GM11168 (cell line): Measurements from ENCODE around the gene RHBDF1.

Source experiments
- in situ Hi-C: fragments of 300-500 bp; cut with MboI; formaldehyde crosslinking; loops from one replicate; pipeline ENCODE4 v1.12.0; 2022; ENCODE audit warnings: low sequenced_read_pairs; ENCODE audit not compliant: unreplicated experiment

Gene RHBDF1

GRCh38 chr16:76535-77272 is 4.3 kb upstream of the RHBDF1 start:
- in situ Hi-C loops = no loop called here

- in situ Hi-C loops = no loop called here
Measured at GRCh38 chr16:75580-76501, 3.4 kb upstream of the RHBDF1 start.

GRCh38 chr16:74747-75334 is 2.4 kb upstream of the RHBDF1 start:
- in situ Hi-C loops = no loop called here

GRCh38 chr16:74051-74746 is 1.8 kb upstream of the RHBDF1 start:
- in situ Hi-C loops = no loop called here

GRCh38 chr16:71540-72401 is 660 bp downstream of the RHBDF1 start:
- in situ Hi-C loops = no loop called here

- in situ Hi-C loops = no loop called here
Measured at GRCh38 chr16:71210-71539, 1.3 kb downstream of the RHBDF1 start.

- in situ Hi-C loops = no loop called here
Measured at GRCh38 chr16:69181-69580, 3.2 kb downstream of the RHBDF1 start.

- in situ Hi-C loops = no loop called here
Measured at GRCh38 chr16:67884-68789, 4.3 kb downstream of the RHBDF1 start.

GRCh38 chr16:67183-67791 is 5.1 kb downstream of the RHBDF1 start:
- in situ Hi-C loops = no loop called here

- in situ Hi-C loops = no loop called here
Measured at GRCh38 chr16:66309-67182, 5.9 kb downstream of the RHBDF1 start.

GRCh38 chr16:65745-66144 is 6.7 kb downstream of the RHBDF1 start:
- in situ Hi-C loops = no loop called here

GRCh38 chr16:64914-65255 is 7.5 kb downstream of the RHBDF1 start:
- in situ Hi-C loops = no loop called here

- in situ Hi-C loops = no loop called here
Measured at GRCh38 chr16:63998-64913, 8.2 kb downstream of the RHBDF1 start.

GRCh38 chr16:63466-63865 is 9.0 kb downstream of the RHBDF1 start:
- in situ Hi-C loops = no loop called here

GRCh38 chr16:62968-63391 is 9.5 kb downstream of the RHBDF1 start:
- in situ Hi-C loops = no loop called here

GRCh38 chr16:62283-62967 is 10.0 kb downstream of the RHBDF1 start:
- in situ Hi-C loops = no loop called here
